WERI-Rb-1 (cell line): ENCODE results near the gene PLXNB3.

ENCODE experiments used
- DNase-seq: peaks from one replicate; pipeline ENCODE4 v3.0.0-alpha.2; 2020
- H3K27ac ChIP-seq: fragments of 250-450 bp; sonication (Bioruptor Pico); 2 replicates; pipeline ENCODE4 v1.5.1; 2020; ENCODE audit warnings: mild to moderate bottlenecking, moderate library complexity
- H3K27me3 ChIP-seq: fragments of 250-450 bp; sonication (Bioruptor Pico); 2 replicates; pipeline ENCODE4 v1.5.1; 2021; ENCODE audit warnings: mild to moderate bottlenecking, low read depth, moderate library complexity; ENCODE audit not compliant: insufficient read depth, severe bottlenecking
- H3K36me3 ChIP-seq: fragments of 250-450 bp; sonication (Bioruptor Pico); 2 replicates; pipeline ENCODE4 v1.5.1; 2020; ENCODE audit warnings: mild to moderate bottlenecking, moderate library complexity
- H3K4me3 ChIP-seq: 2 replicates; pipeline ENCODE4 v1.5.1; 2011; ENCODE audit warnings: low read depth, mild to moderate bottlenecking, control low read depth, low read length
- H3K9me3 ChIP-seq: fragments of 250-450 bp; sonication (Bioruptor Pico); 2 replicates; pipeline ENCODE4 v1.5.1; 2021; ENCODE audit warnings: mild to moderate bottlenecking, moderate library complexity; ENCODE audit not compliant: severe bottlenecking
- TF ChIP-seq, protein P1 (sequence below): IDR thresholded peaks from 2 replicates; pipeline ENCODE4 v1.5.1; 2011; ENCODE audit warnings: low read depth, mild to moderate bottlenecking, control low read depth, inconsistent platforms, low read length

The PLXNB3 gene

GRCh38 chrX:153731117-153731844, 32.8 kb upstream of the PLXNB3 start:
- Histone ChIP-seq H3K9me3 (no peaks in the 10 kb centered on the region), H3K27me3 (peaks cover 9% of the 10 kb centered on the region), H3K4me3 (no peak overlapping the region), H3K27ac (no peak overlapping the region), H3K36me3 (peaks cover 21% of the 10 kb centered on the region)
- TF ChIP-seq, protein P1, sequence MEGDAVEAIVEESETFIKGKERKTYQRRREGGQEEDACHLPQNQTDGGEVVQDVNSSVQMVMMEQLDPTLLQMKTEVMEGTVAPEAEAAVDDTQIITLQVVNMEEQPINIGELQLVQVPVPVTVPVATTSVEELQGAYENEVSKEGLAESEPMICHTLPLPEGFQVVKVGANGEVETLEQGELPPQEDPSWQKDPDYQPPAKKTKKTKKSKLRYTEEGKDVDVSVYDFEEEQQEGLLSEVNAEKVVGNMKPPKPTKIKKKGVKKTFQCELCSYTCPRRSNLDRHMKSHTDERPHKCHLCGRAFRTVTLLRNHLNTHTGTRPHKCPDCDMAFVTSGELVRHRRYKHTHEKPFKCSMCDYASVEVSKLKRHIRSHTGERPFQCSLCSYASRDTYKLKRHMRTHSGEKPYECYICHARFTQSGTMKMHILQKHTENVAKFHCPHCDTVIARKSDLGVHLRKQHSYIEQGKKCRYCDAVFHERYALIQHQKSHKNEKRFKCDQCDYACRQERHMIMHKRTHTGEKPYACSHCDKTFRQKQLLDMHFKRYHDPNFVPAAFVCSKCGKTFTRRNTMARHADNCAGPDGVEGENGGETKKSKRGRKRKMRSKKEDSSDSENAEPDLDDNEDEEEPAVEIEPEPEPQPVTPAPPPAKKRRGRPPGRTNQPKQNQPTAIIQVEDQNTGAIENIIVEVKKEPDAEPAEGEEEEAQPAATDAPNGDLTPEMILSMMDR = no peak
- DNase-seq = no peak

GRCh38 chrX:153731845-153732215, 32.2 kb upstream of the PLXNB3 start:
- Histone ChIP-seq H3K4me3 (no peak overlapping the region), H3K27me3 (peaks cover 6% of the 10 kb centered on the region), H3K27ac (no peak overlapping the region), H3K9me3 (no peaks in the 10 kb centered on the region), H3K36me3 (peaks cover 22% of the 10 kb centered on the region)
- no peak for DNase-seq
- TF ChIP-seq, protein P1 = no peak

GRCh38 chrX:153732401-153732800, 31.6 kb upstream of the PLXNB3 start:
- H3K4me3 ChIP-seq = no peak overlapping the region
- peaks cover 28% of the 10 kb centered on the region for H3K36me3 ChIP-seq
- TF ChIP-seq, protein P1 = no peak
- H3K27me3 ChIP-seq = peaks cover 6% of the 10 kb centered on the region
- H3K27ac ChIP-seq = no peak overlapping the region
- H3K9me3 ChIP-seq = no peaks in the 10 kb centered on the region
- DNase-seq = no peak

GRCh38 chrX:153733651-153734240, 30.3 kb upstream of the PLXNB3 start:
- peaks cover 28% of the 10 kb centered on the region for H3K36me3 ChIP-seq
- no peak overlapping the region for H3K27ac ChIP-seq
- TF ChIP-seq, protein P1 = no peak
- H3K27me3 ChIP-seq = peaks cover 8% of the 10 kb centered on the region
- no peaks in the 10 kb centered on the region for H3K9me3 ChIP-seq
- H3K4me3 ChIP-seq = no peak overlapping the region
- no peak for DNase-seq

- Histone ChIP-seq H3K36me3 (peaks cover 24% of the 10 kb centered on the region), H3K27ac (no peak overlapping the region), H3K27me3 (peaks cover 11% of the 10 kb centered on the region), H3K4me3 (no peak overlapping the region), H3K9me3 (no peaks in the 10 kb centered on the region)
- DNase-seq = no peak
- TF ChIP-seq, protein P1 = no peak
Measured at GRCh38 chrX:153734871-153735270, 29.2 kb upstream of the PLXNB3 start.
